ENCODE measurements around the gene ABCB4. TPM values are rescaled to one million over a fixed set of nuclear protein-coding genes. Genes with fewer than 3 reads are reported as not detected.

Gene ABCB4
- total and polyA plus RNA-seq, 2 experiments from 2014 or later, result 0.43 to 0.73 TPM

GRCh38 chr7:87513735-87514335 is 38.4 kb upstream of the ABCB4 start:
- no peaks in the 10 kb centered on the region for H3K27me3 ChIP-seq (replicated peaks; ENCODE audit: insufficient read depth)
- in situ Hi-C loops (cut with MboI), result loop anchor here (25.0 kb wide), 1 partner anchor 598 kb away; no protein-coding TSS in a partner anchor
- H2AFZ ChIP-seq, result no peak overlapping the region
- H3K4me3 ChIP-seq, result no peak overlapping the region
- H3F3A ChIP-seq (ENCODE audit: insufficient read depth), result no peaks in the 10 kb centered on the region
- no peaks in the 10 kb centered on the region for H3K9me3 ChIP-seq (ENCODE audit: low read depth)
- no peaks in the 10 kb centered on the region for H3K79me2 ChIP-seq (ENCODE audit: insufficient read depth)
- H3K27ac ChIP-seq, result no peak overlapping the region
- H3K36me3 ChIP-seq (ENCODE audit: low read depth), result no peaks in the 10 kb centered on the region
- no peaks in the 10 kb centered on the region for H4K20me1 ChIP-seq (ENCODE audit: insufficient read depth)
- no peak overlapping the region for H3K4me2 ChIP-seq (ENCODE audit: unreplicated experiment)
- no peak overlapping the region for H3K9ac ChIP-seq
- 69 to 70% methylated on average over 5 of the region's 5 CpGs for WGBS, 2 experiments (ENCODE audit: low coverage in 1 of 2, low lambda C conversion rate in 2 of 2, missing lambda C conversion rate in 2 of 2)
- TF ChIP-seq EZH2 (IDR thresholded peaks at IDR 0.05; ENCODE audit: insufficient read depth, poor library complexity, severe bottlenecking), result no peak
- TF ChIP-seq EZH2phosphoT487 (IDR thresholded peaks at IDR 0.05; ENCODE audit: insufficient read depth, low read depth), result no peak
- H3K4me1 ChIP-seq (ENCODE audit: insufficient read depth), result no peaks in the 10 kb centered on the region
- no peak for DNase-seq
- no peaks in the 10 kb centered on the region for H3K9me2 ChIP-seq (ENCODE audit: insufficient read depth)

GRCh38 chr7:87512906-87513305 is 37.4 kb upstream of the ABCB4 start:
- H3K9me3 ChIP-seq (ENCODE audit: low read depth), result no peaks in the 10 kb centered on the region
- no peaks in the 10 kb centered on the region for H4K20me1 ChIP-seq (ENCODE audit: insufficient read depth)
- no peak for TF ChIP-seq EZH2phosphoT487 (IDR thresholded peaks at IDR 0.05; ENCODE audit: insufficient read depth, low read depth)
- no peak for TF ChIP-seq EZH2 (IDR thresholded peaks at IDR 0.05; ENCODE audit: insufficient read depth, poor library complexity, severe bottlenecking)
- DNase-seq, result no peak
- no peak overlapping the region for H3K4me3 ChIP-seq
- WGBS, 2 experiments (ENCODE audit: low coverage in 1 of 2, low lambda C conversion rate in 2 of 2, missing lambda C conversion rate in 2 of 2), result 11% methylated on average over 4 of the region's 4 CpGs
- no peak overlapping the region for H3K27ac ChIP-seq
- H3K9ac ChIP-seq, result no peak overlapping the region
- H3K79me2 ChIP-seq (ENCODE audit: insufficient read depth), result no peaks in the 10 kb centered on the region
- H3K9me2 ChIP-seq (ENCODE audit: insufficient read depth), result no peaks in the 10 kb centered on the region
- H3F3A ChIP-seq (ENCODE audit: insufficient read depth), result no peaks in the 10 kb centered on the region
- H3K36me3 ChIP-seq (ENCODE audit: low read depth), result no peaks in the 10 kb centered on the region
- H3K27me3 ChIP-seq (replicated peaks; ENCODE audit: insufficient read depth), result no peaks in the 10 kb centered on the region
- in situ Hi-C loops (cut with MboI), result loop anchor here (25.0 kb wide), 1 partner anchor 599 kb away; no protein-coding TSS in a partner anchor
- H3K4me1 ChIP-seq (ENCODE audit: insufficient read depth), result no peaks in the 10 kb centered on the region
- H3K4me2 ChIP-seq (ENCODE audit: unreplicated experiment), result no peak overlapping the region
- H2AFZ ChIP-seq, result 0 out of 2 replicates have a peak overlapping the region, but pooled peaks have one; percentile 53

- Histone ChIP-seq H3K79me2 (ENCODE audit: insufficient read depth) (no peaks in the 10 kb centered on the region), H3K9me2 (ENCODE audit: insufficient read depth) (no peaks in the 10 kb centered on the region), H3K9ac (no peak overlapping the region), H4K20me1 (ENCODE audit: insufficient read depth) (no peaks in the 10 kb centered on the region), H3K4me3 (no peak overlapping the region), H3K27ac (no peak overlapping the region), H3K4me1 (ENCODE audit: insufficient read depth) (no peaks in the 10 kb centered on the region), H3K27me3 (replicated peaks; ENCODE audit: insufficient read depth) (no peaks in the 10 kb centered on the region), H3K4me2 (ENCODE audit: unreplicated experiment) (no peak overlapping the region), H3F3A (ENCODE audit: insufficient read depth) (no peaks in the 10 kb centered on the region), H3K36me3 (ENCODE audit: low read depth) (no peaks in the 10 kb centered on the region), H3K9me3 (ENCODE audit: low read depth) (no peaks in the 10 kb centered on the region), H2AFZ (no peak overlapping the region)
- in situ Hi-C loops (cut with MboI), result loop anchor here (25.0 kb wide), 1 partner anchor 601 kb away; no protein-coding TSS in a partner anchor
- TF ChIP-seq EZH2 (IDR thresholded peaks at IDR 0.05; ENCODE audit: insufficient read depth, poor library complexity, severe bottlenecking) (no peak), EZH2phosphoT487 (IDR thresholded peaks at IDR 0.05; ENCODE audit: insufficient read depth, low read depth) (no peak)
- WGBS, 2 experiments (ENCODE audit: low coverage in 1 of 2, low lambda C conversion rate in 2 of 2, missing lambda C conversion rate in 2 of 2), result 40 to 60% methylated on average over 1 of the region's 1 CpG
- DNase-seq, result no peak
Observed at GRCh38 chr7:87511510-87511909, 36.0 kb upstream of the ABCB4 start.

GRCh38 chr7:87510411-87510875 is 35.0 kb upstream of the ABCB4 start:
- H3K9ac ChIP-seq, result no peak overlapping the region
- H3K79me2 ChIP-seq (ENCODE audit: insufficient read depth), result no peaks in the 10 kb centered on the region
- 38 to 54% methylated on average over 1 of the region's 1 CpG for WGBS, 2 experiments (ENCODE audit: low coverage in 1 of 2, low lambda C conversion rate in 2 of 2, missing lambda C conversion rate in 2 of 2)
- no peak overlapping the region for H3K4me2 ChIP-seq (ENCODE audit: unreplicated experiment)
- H2AFZ ChIP-seq, result no peak overlapping the region
- no peaks in the 10 kb centered on the region for H4K20me1 ChIP-seq (ENCODE audit: insufficient read depth)
- H3K27ac ChIP-seq, result no peak overlapping the region
- H3K4me1 ChIP-seq (ENCODE audit: insufficient read depth), result no peaks in the 10 kb centered on the region
- in situ Hi-C loops (cut with MboI), result loop anchor here (25.0 kb wide), 1 partner anchor 602 kb away; no protein-coding TSS in a partner anchor
- no peaks in the 10 kb centered on the region for H3F3A ChIP-seq (ENCODE audit: insufficient read depth)
- no peaks in the 10 kb centered on the region for H3K9me2 ChIP-seq (ENCODE audit: insufficient read depth)
- no peaks in the 10 kb centered on the region for H3K9me3 ChIP-seq (ENCODE audit: low read depth)
- H3K4me3 ChIP-seq, result no peak overlapping the region
- no peaks in the 10 kb centered on the region for H3K36me3 ChIP-seq (ENCODE audit: low read depth)
- peak; percentile 14 for DNase-seq
- H3K27me3 ChIP-seq (replicated peaks; ENCODE audit: insufficient read depth), result no peaks in the 10 kb centered on the region
- TF ChIP-seq EZH2 (IDR thresholded peaks at IDR 0.05; ENCODE audit: insufficient read depth, poor library complexity, severe bottlenecking), result no peak
- no peak for TF ChIP-seq EZH2phosphoT487 (IDR thresholded peaks at IDR 0.05; ENCODE audit: insufficient read depth, low read depth)

Data from GM23248 (cell line).